ENCODE data around the gene SLC25A44. TPM values are rescaled to one million over a fixed set of nuclear protein-coding genes. Genes with fewer than 3 reads are reported as not detected.

SLC25A44 gene
- polyA plus RNA-seq, 2 of the 4 experiments (the other 2 are of a cell fraction): 25.1 to 30.7 TPM

DNA sequence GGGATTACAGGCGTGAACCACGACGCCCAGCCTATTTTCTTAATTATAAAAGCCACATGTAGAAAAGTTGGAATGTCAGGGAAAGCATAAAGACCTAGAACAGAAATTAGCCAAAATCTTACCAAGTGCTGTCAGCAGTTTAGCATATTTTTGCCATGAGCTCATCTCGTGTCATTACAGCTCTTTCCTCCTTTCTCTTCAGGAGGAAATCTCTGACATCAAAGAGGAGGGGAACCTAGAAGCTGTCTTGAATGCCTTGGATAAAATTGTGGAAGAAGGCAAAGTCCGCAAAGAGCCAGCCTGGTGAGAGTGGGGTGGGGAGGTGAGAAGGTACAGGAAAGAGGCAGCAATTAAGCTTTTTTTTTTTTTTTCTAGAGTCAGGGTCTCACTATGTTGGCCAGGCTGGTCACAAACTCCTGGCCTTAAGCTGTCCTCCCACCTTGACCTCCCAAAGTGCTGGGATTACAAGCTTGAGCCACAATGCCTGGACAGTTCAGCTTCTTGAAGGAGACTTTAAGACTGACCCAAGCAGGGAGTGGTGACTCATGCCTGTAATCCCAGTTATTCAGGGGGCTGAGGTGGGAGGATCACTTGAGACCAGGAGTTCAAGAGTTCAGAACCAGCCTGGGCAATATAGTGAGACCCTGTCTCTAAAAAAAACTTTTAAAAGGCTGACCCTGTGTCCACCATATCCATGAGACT lies 39.7 kb downstream of the SLC25A44 start:
- TF ChIP-seq FOSL2 (IDR thresholded peaks at IDR 0.05) (no peak), FOSL2 (CRISPR knock-in tag; IDR thresholded peaks at IDR 0.05) (peak; percentile 40; the same call in 1 of the 2 replicates), GATA3 (IDR thresholded peaks at IDR 0.05; ENCODE audit: borderline replicate concordance) (no peak)
- FAIRE-seq: no peak
- 84% methylated on average over 5 of the region's 5 CpGs for WGBS (ENCODE audit: missing lambda C conversion rate)
- Histone ChIP-seq H3K4me2 (peak overlapping the region; percentile 37; the same call in 2 of the 3 replicates), H3K9me3 (no peaks in the 10 kb centered on the region), H3K27ac (peak overlapping the region in 1 of 2 experiments; percentile 52; a peak in 1 of 6 replicates), H3K4me3 (no peak overlapping the region), H3K4me1 (peaks cover 14% of the 10 kb centered on the region)
- DNase-seq (ENCODE audit: low read depth in 1 of 2, low spot score in 1 of 2): no peak
- POLR2A ChIA-PET: interaction anchor here (0.6 to 1.1 kb wide), 3 partner anchors 21 to 49 kb away, joined by 4 to 5 read pairs (median 5); partner anchors contain the start of genes PMF1 and SMG5
- CTCF ChIA-PET: interaction anchor here (0.9 to 25.3 kb wide), 7 partner anchors 9 to 137 kb away, joined by 3 to 639 read pairs (median 5); partner anchors contain the start of gene SEMA4A
- peak in 1 of 2 experiments; percentile 33; a peak in 3 of 6 replicates for ATAC-seq

DNA sequence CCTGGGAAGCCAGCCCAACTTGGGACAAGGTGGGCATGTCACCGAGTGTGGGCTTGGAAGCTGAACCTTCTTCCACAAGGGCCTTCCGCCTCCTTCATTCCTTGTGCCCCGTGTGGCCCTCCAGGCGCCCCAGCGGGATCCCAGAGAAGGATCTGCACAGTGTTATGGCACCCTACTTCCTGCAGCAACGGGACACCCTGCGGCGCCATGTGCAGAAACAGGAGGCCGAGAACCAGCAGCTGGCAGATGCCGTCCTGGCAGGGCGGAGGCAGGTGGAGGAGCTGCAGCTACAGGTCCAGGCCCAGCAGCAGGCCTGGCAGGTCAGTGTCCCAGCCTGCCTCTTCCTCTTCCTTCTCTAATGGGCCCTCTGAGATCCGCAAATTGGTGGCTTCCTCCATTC lies 42.3 kb downstream of the SLC25A44 start:
- H3K9me3 ChIP-seq: no peaks in the 10 kb centered on the region
- no peak overlapping the region for H3K4me2 ChIP-seq
- no peak overlapping the region for H3K4me3 ChIP-seq
- POLR2A ChIA-PET: no interaction called here
- H3K4me1 ChIP-seq: peaks cover 14% of the 10 kb centered on the region
- TF ChIP-seq CBX8 (IDR thresholded peaks at IDR 0.05) (no peak), HDAC2 (IDR thresholded peaks at IDR 0.05) (no peak), SMC3 (IDR thresholded peaks at IDR 0.05) (no peak), RARB (CRISPR knock-in tag; IDR thresholded peaks at IDR 0.05) (no peak), KDM1A (IDR thresholded peaks at IDR 0.05; ENCODE audit: low read depth) (no peak)
- TF ChIP-seq, protein P1, sequence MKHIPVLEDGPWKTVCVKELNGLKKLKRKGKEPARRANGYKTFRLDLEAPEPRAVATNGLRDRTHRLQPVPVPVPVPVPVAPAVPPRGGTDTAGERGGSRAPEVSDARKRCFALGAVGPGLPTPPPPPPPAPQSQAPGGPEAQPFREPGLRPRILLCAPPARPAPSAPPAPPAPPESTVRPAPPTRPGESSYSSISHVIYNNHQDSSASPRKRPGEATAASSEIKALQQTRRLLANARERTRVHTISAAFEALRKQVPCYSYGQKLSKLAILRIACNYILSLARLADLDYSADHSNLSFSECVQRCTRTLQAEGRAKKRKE (CRISPR knock-in tag; IDR thresholded peaks at IDR 0.05; ENCODE audit: low read depth): no peak
- DNase-seq (ENCODE audit: low read depth in 1 of 2, low spot score in 1 of 2) (no peak), ATAC-seq (no peak), FAIRE-seq (no peak)
- no peak overlapping the region for H3K27ac ChIP-seq
- CTCF ChIA-PET: interaction anchor here (0.6 to 25.3 kb wide), 3 partner anchors 11 to 95 kb away, joined by 3 to 639 read pairs (median 57); partner anchors contain the start of gene SEMA4A
- WGBS (ENCODE audit: missing lambda C conversion rate): 90% methylated on average over 12 of the region's 12 CpGs

GRCh38 chr1:156238248-156238647 lies 44.3 kb downstream of the SLC25A44 start:
- ChIA-PET POLR2A (no interaction called here), CTCF (interaction anchor here (0.8 to 25.3 kb wide), 11 partner anchors 8 to 249 kb away, joined by 3 to 639 read pairs (median 3); partner anchors contain the start of genes PMF1 and SEMA4A)
- FAIRE-seq (no peak), DNase-seq (ENCODE audit: low read depth in 1 of 2, low spot score in 1 of 2) (no peak), ATAC-seq (no peak)
- 96% methylated on average over 5 of the region's 5 CpGs for WGBS (ENCODE audit: missing lambda C conversion rate)
- Histone ChIP-seq H3K9me3 (no peaks in the 10 kb centered on the region), H3K4me3 (no peak overlapping the region), H3K27ac (no peak overlapping the region), H3K4me1 (peaks cover 9% of the 10 kb centered on the region), H3K4me2 (no peak overlapping the region)
- TF ChIP-seq, protein P1 (CRISPR knock-in tag; IDR thresholded peaks at IDR 0.05; ENCODE audit: low read depth): no peak
- TF ChIP-seq TFCP2L1 (CRISPR knock-in tag; IDR thresholded peaks at IDR 0.05): no peak
- no peak for TF ChIP-seq HEYL (CRISPR knock-in tag; IDR thresholded peaks at IDR 0.05)
- no peak for TF ChIP-seq FOXS1 (CRISPR knock-in tag; IDR thresholded peaks at IDR 0.05)
- TF ChIP-seq RNF2 (IDR thresholded peaks at IDR 0.05; ENCODE audit: borderline replicate concordance, low read depth): no peak
- no peak for TF ChIP-seq BCL3 (IDR thresholded peaks at IDR 0.05)
- no peak for TF ChIP-seq HMGXB4 (CRISPR knock-in tag; IDR thresholded peaks at IDR 0.05; ENCODE audit: borderline replicate concordance)
- TF ChIP-seq ELK1 (IDR thresholded peaks at IDR 0.05; ENCODE audit: low read depth, low read length): no peak
- no peak for TF ChIP-seq NFE2L2 (conservative IDR thresholded peaks at IDR 0.05; ENCODE audit: low read length)
